GM12874 (cell line): Measurements from ENCODE around the gene KCNMA1.

Experiments
- TF ChIP-seq, protein P1 (sequence below): IDR thresholded peaks from 2 replicates; pipeline ENCODE4 v1.5.1; 2011; ENCODE audit warnings: low read depth, mild to moderate bottlenecking, control low read depth, low read length, moderate library complexity; ENCODE audit not compliant: insufficient read depth

The KCNMA1 gene

DNA sequence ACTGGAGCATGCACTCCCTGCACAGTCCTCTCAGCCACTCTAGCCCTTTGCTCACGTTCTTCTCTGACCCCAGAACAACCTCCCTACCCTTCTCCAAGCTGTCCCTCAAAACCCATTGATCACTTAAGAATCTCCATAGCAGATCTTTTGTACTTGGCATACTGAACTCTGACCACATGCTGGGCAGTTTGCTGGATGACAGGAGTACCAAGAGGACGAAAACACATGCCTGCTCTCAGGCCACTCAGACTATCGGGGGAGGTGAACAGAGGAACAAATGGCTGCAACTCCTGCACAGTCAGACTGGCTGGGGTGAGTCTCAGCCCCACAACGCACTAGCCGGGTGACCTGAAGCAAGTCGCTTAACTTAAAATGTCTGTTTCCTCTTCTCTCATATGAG lies 52.7 kb downstream of the KCNMA1 start:
- TF ChIP-seq, protein P1, sequence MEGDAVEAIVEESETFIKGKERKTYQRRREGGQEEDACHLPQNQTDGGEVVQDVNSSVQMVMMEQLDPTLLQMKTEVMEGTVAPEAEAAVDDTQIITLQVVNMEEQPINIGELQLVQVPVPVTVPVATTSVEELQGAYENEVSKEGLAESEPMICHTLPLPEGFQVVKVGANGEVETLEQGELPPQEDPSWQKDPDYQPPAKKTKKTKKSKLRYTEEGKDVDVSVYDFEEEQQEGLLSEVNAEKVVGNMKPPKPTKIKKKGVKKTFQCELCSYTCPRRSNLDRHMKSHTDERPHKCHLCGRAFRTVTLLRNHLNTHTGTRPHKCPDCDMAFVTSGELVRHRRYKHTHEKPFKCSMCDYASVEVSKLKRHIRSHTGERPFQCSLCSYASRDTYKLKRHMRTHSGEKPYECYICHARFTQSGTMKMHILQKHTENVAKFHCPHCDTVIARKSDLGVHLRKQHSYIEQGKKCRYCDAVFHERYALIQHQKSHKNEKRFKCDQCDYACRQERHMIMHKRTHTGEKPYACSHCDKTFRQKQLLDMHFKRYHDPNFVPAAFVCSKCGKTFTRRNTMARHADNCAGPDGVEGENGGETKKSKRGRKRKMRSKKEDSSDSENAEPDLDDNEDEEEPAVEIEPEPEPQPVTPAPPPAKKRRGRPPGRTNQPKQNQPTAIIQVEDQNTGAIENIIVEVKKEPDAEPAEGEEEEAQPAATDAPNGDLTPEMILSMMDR: no peak

DNA sequence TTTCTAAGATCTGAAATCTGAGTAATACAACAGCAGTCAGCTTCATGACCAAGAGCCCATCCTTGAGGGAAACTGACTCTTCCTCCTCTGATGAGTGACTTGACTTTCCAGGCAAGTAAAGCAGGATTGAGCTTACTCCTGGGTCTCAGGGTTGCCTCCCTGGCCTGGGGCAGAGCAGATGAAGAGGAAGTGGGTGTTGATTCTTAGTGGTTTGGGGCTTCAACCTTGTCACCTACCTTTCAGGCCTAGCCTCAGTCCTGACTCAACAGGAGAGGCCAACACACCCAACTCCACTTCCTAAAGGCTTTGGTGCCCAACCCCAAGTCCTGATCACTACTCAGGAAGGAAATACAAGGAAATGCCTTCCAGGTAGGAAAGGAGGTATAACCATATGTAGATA lies 54.1 kb downstream of the KCNMA1 start:
- TF ChIP-seq, protein P1: no peak

DNA sequence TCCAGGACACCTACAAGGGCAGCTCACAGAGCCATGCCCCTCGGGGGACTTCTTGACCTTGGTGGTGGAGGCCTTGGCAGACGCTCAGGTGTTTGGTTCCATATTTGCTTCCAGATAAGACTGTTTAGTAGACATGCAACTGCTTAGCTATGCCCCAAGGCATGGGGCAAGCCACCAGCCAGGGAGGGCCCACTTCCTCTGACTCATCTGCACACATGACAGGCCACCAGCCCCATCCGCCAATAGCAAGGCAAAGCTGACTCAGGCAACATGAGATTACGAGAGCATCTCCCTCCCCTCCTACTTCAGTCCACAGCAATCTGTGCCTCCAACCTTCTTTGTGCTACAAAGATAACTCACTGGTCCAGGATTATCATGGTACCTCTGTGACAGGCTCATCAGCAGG lies 54.9 kb downstream of the KCNMA1 start:
- TF ChIP-seq, protein P1: no peak

DNA sequence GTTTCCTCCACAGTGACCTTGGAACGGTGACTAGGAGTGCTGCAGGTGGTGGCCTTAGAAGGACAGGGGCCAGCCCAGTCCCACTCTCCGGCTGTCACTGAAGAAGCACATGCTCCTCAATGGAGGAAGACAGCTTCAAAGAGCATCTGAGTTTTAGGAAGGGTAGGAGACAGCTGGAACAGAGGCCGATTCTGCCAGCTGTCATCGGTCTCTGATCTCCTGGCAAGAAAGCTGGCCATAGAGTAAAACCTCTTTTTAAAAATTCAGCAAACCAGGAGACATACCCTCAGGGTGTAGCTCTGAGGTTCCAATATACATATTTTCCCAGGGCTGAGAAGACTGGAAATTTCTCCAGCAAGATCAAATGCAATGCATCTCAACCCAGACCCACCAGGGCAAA lies 55.9 kb downstream of the KCNMA1 start:
- TF ChIP-seq, protein P1: no peak

DNA sequence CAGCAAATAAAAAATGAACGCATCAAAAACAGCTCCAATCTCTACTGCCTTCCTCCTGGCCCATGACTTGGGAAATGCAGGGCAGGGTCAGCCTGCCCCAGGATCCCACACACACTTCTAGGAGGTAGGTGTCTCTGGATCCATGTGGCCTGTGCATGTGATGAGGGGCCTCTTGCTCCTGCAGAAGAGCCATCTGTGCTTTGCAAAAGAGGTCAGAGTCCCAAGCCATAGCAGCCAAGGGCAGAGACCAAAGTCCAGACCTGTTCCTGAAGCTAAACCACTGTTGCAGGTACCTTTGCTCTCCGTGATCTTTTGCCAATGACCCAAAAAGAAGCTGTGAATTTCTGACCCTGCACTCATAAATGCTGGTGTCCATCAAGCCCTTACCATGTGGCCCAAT lies 57.1 kb downstream of the KCNMA1 start:
- TF ChIP-seq, protein P1: no peak

DNA sequence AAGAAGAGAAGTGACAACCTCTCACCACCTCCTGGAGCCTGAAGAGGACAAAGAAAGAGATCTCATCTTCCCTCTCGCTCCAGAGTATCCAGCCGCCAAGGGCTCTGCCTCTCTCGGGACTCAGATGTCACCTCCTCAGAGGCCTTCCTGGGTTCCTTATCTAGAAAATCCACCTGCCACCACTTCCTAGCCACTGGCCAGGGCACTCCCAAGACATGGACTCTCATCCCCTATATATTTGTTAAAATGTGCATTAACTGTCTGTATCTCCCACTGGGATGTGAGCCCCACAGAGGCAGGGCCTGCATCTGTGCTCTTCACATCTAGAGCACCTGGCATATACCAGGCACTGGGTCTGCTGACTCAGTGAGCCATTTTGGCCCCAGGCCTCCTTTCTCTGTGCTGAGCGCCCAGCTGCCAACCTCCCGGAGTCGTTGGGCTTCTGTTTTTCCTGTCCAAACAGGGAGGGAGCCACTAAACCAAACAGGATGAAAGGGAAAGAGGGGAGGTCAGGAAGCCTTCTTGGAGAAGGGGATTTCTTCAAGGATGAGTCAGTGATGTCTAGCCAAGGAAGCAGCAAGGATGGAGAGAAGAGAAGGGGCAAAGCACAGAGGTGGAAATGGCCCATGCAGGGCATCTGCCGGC lies 58.9 kb downstream of the KCNMA1 start:
- TF ChIP-seq, protein P1: no peak

DNA sequence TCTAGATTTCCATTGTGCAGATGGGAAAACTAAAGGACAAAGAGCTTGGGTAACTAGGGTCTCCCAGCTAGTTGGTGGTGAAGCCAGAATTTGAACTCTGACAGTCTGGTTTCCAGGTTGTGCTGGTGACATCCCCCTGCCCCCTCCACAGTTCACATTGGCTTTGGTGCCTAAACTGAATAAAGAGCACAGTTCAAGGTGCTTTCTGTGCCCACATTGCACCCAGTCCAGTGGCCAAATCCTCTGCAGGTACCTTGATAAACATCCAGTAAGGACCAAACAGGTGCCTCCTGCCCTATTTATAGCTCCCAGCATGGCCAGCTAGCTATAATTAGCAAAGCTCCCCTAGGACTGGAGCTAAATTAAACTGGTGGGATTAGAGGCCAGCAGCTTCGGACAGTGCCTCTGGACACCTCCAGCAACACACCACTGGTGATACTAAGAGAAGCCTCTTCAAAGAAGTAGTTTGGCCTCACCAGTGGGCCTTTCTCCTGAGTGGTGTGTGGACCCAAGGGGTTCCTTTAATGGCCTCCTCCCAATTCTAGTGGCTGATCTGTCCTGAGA lies 59.9 kb downstream of the KCNMA1 start:
- TF ChIP-seq, protein P1: no peak
